ENCODE measurements around the gene NSDHL.

The NSDHL gene

DNA sequence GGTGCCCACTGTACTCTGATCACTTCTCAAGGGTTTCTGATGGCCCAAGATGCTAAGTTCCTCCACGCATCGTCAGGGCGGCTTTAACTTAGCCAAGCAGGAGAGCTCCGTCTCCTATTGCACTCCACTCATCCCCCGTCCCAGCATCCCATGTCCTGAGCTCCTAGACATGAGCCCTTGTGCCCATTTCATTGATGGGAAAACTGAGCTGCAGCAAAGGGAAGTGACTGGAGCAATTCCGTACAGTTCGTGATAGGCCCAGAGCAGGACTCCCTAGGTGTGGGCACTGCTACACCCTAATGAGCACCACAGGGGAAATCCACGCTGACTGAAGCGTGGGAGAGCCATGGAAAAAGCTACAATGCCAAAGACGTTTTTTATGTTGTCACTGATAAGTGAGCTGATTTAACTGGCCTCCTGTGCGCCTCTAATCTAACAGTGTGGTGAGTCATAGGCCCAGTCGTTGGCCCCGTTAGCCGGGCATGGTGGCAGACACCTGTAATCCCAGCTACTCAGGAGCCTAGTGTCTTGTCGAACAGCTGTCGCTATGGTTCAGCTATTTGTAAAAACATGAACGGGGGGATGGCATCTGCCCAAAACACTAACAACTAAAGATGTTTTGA lies 14.9 kb downstream of the NSDHL start:
- DNase-seq = no peak

DNA sequence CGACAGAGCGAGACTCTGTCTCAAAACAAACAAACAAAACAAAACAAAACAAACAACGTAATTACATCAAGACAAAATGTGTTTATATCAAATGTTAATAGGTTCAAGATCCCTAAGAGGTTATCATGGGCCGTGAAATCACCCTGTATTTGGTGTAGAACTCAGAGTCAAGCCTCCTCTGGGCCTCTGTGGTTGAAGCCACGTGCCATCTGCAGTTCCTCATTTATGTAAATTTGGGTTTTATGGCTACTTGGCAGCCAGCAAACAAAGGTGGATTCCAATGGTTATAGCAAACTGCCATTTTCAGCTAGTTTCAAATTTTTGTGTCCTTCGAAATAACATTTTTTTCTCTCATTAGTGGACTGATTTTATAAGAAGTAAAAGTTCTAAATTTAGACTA lies 16.4 kb downstream of the NSDHL start:
- DNase-seq = no peak

DNA sequence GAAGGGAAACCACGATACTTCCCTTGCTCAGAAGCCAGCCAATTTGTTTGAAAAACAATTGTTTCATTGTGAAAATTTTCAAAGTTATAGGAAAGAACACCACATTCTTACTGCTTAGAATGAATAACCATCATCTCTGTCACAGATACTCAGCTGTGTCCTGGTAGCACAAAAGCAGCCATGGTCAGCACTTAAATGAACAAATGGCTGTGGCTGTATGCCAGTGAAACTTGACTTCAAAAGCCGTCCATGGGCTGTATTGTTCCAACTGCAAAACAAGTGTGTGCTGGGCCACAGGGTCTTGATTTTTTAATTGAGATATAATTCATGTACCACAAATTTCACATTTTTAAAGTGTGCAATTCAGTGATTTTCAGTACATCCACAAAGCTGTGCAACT lies 19.6 kb downstream of the NSDHL start:
- no peak for DNase-seq

DNA sequence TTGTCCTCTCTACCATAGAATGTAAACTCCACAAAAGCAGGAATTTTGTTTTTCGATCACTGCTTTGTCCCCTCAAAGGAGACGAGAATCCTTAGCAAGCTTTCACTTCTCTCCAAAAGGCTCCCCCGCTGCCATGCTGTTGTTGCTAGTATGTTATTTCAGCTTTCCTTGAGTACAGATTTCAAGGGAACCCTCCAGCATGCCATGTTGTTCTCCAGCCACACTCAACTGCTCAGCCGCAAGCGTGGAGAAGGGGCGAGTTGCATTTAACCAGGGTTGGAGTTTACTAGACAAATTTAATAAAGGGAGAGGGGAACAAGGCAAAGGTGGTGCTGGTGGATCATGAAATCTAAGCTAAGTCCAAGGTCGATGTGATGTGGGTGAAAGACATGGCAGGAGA lies 23.1 kb downstream of the NSDHL start:
- DNase-seq = no peak

DNA sequence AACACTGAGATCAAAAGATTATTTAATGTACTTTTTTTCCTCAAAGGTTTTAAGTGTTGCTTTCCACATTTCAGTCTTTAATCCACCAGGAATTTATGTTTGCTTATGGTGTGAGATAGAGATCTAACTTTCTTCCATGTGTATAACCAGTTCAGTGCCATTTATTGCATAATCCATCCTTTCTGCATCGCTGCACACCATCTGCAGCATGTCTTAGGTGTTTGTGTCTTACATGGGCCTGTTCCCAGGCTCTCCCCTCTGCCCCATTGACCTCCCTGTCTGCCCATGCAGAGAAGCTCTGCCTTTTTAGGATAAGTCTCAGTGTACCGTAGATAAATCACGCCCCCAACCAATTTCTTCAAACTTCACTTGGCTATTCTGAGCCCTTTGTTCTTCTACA lies 30.3 kb downstream of the NSDHL start:
- no peak for DNase-seq

DNA sequence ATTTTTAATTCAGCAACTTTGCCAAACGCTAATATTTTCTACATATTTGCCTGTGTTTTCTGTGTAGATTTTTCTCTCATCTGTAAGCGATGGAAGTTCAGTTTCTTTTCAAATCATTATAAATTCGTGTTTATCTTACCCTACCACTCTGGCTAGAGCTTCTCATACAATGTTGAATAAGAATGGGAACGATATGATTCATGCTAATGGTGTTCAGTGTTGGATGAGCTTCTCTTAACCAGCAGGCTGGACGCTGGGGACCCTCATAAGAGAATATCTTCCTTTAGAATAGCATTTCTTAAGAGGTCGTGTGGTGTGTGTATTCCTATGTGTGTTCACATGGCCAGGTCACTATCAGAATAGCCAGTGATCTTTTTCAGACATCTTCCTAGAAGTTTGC lies 31.0 kb downstream of the NSDHL start:
- DNase-seq = no peak

DNA sequence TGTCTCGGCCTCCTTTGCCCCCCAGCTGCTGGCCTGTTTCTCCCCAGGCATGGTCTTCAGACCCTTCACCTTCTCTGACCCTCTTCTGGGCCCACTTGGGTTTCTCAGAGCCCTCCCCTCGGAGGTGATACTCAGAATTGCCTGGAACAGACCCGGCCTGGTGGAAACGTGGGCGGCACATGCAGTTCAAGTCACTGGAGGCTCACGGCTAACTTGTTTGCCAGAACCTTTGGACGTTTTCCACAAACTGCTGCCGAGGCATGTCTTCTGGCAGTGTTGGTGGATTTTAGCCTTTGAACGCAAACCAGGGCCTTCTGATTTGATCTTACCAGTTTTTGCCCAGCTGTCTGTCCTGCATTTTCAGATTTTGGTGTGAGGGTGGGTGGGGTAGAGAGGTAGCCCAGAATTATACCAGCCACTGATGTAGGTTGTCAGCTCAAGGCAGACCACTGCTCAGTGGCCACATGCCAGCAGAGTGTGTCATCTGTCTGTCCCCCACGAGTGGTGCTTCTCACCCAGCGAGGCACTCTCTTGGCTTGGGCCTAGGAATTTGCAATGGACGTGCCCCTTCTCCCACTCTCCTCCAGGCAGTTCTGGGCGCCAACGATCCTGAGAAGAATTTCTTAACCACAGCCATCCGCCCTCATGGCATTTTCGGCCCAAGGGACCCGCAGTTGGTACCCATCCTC lies 34.5 kb downstream of the NSDHL start:
- DNase-seq = no peak

DNA sequence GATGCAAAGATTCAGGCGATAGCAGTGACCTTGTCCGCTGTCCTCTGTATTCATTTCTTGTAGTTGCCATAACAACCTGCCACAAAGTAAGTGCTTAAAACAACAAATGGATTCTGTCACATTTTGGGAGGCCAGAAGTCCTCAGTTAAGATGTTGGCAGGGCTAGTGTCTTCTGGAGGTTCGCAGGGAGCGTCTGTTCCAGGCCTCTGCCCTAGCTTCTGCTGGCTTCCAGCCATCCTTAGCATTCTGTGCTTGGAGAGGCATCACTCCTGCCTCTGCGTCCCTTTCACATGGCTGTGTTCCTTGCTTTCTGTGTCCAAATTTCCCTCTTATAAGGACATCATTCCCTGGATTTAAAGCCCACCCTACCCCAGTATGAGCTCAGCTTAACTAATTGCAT lies 35.5 kb downstream of the NSDHL start:
- no peak for DNase-seq

DNA sequence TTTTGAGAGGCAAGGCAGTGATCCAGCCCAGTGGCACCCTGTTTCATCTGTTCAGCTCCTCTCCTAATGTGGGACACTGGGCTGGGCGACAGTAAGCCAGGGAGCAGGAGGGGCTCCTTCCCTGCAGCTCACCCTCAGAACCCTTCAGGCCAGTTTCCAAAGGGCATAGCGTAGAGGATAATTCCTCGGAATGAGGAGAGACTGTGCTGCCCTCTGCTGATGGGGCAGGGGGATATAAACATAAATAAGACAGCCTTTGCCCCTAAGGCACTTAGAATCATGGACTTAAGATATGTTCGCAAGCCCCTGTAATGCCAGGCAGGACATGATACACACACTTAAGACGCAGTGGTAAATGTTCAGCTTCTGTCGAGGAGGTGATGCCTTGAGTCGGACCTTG lies 39.1 kb downstream of the NSDHL start:
- no peak for DNase-seq

DNA sequence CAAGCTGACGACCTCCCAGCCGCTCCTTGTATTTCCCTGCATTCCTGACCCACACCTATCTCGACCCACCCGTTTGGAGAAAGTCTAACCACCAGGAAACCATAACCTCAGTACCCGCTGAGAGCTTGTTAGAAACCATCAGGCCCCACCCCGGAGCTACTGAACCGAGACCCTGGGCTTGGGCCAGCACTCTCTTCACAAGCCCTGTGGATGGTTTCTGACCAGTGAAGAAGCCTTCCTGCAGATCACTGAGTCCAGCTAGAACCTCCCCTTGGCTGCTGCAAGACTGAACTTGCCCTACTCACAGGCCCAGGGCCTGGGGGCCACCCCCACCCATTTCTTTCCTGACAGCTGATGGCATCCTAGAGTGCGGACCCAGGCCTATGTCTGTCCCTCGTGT lies 40.4 kb downstream of the NSDHL start:
- DNase-seq = no peak

DNA sequence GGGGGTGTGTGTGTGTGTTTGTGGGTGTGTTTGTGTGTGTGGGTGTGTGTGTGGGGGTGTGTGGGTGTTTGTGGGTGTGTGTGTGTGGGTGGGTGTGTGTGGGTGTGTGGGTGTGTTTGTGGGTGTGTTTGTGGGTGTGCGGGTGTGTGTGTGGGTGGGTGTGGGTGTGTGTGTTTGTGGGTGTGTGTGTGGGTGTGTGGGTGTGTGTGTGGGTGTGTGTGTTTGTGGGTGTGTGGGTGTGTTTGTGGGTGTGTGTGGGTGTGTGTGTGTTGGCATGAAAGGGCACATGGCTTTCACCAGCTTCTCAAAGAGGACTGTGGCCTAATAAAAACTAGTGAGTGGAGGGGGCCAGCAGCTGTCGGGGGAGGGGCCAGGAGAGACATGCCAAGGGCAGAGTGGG lies 41.7 kb downstream of the NSDHL start:
- DNase-seq = no peak

DNA sequence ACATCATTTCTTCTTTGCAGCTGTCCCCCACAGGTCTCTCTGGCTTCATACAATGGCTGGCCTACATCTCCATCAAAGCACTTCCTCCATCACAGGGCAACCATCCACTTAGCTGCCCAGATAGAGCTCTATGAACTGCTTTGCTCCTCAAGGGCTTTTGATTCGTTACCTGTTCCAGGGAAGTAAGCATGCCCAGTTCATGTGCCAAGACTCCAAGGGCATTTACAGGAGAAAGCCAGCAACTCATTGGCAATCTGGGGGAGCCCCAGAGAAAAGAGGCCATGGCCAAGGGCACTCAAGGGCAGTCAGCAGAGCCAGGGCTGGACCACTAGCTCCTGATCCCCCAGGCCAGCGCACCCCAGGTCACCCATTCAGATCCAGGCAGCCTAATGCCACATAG lies 42.5 kb downstream of the NSDHL start:
- DNase-seq = no peak

DNA sequence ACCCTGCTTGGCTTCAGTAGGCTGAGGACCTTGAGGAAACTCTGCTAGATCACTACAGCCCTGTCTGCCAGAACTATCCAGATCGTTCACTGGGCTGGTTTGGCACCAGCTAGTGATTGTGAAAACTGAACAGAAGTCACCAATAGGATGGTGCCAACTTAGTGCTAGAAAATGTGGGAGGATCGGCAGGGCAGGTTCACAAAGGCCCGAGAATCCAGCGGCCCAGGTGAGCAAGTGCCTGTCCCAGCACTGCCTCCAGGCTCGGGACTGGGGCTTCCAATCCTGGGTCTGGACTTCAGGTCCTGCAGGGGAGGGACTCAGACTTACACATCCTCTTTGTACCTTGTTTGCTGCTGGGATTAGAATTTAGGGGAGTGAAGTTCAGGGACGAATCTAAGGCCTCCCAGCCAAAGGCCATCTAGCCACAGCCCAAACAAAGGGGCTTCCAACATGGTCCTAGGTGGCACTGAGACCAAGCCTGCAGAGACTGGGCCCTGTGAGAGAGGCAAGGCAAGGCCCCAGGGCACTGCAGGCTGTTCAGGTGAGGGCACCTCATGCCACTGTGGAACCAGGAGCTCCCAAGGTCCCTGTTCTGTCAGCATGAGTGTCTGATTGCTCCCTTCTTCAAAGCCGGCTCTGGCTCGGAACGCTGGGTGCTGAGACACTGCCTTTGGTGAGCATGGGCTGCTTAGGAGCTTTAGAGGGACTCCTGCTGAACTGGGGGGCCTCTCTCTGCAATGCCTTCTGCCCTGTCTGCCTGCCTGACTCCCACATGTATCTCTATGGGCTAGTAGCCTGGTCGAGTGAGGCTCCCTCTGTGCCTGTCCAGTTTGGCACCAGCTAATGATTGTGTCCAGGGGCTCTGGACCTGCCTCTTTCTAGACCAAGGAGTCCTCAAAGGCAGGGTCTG lies 46.3 kb downstream of the NSDHL start:
- DNase-seq = no peak

DNA sequence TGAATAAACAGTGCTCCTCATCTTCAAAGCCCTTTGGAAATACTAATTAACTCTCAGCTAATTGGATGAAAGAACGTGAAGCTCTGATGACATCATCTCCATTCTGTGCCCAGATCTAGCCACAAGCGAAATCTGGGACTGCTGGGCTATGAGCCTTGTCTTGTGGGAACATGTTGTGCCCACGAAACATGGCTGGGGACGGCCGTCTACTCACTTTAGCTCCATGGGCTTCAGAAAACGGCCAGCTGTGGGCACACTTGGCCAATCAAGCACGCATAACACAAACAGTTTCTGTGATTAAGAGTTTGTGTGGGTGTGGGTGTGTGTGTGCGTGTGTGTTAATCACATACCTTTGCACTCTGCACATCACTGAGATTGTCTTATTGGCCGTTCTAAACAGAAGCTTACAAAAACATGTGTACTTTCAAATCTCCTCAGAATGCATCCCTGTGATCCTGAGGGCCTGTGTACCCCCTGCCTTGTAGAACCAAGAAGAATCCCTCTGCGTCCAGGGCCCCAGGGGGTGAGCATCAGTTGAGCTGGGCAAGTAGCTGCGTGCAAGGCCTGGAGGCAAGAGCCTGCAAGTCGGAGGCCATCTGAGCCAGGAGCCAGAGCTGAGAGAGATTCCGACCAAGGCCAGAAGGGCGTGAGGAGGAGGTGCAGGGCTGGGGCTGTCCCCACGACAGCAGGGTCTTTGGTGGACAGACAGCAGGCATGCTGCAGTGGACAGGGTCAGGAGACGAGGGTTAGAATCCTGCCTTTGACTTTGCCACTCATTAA lies 48.3 kb downstream of the NSDHL start:
- DNase-seq = no peak

DNA sequence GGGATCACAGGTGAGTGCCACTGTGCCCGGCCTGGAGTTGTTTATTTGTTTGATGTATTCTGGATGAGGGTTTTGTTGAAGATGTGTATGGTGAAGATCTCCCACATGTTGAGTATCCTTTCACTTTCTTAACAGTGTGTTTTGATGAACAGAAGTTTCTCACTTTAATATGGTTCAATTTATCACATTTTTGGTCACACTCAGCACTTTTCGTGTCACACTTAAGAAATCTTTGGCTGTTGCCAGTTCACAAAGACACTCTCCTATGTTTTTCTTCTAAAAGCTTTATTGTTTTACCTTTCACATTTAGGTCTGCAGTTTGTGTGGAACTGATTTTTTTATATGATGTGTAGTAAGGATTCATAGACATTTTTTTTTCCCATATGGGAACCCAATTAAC lies 50.4 kb downstream of the NSDHL start:
- DNase-seq = no peak

DNA sequence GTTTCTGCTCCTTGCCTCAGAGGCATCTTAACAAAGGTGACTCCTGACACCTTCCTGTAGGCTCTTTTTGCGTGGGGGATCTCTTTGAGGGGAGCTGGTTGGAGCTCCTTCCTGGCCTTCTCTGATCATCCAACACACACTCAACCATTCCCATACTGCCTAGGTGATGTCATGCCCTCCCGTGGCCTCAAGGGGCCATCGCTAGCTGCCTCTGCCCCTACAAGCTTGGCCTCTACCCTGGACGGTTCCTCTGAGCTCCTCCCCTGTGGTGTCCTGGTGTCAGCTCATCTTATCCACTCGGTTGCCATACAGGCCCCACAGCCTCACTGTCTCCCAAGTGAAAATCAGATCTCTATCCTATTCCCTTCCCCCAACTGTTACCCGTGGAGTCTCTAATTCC lies 53.3 kb downstream of the NSDHL start:
- no peak for DNase-seq

DNA sequence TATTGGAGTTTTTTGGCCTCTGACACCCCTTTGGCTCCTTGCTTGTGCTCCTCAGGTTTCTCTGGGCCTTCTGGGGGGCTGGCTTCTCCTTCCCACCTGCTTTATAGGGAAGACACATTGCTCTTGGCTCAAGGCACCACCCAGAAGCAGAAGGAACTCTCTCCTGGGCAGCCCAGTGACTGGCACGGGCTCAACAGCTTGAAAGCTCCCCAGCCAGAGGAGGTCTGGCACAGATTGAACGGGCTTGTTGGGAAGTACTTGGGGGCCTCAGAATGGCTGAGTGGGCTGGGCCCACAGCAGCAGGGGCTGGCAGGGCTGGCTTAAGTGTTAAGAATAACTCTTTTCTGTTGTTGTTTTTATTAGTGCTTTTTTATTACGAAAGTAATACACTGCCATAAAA lies 55.9 kb downstream of the NSDHL start:
- no peak for DNase-seq

DNA sequence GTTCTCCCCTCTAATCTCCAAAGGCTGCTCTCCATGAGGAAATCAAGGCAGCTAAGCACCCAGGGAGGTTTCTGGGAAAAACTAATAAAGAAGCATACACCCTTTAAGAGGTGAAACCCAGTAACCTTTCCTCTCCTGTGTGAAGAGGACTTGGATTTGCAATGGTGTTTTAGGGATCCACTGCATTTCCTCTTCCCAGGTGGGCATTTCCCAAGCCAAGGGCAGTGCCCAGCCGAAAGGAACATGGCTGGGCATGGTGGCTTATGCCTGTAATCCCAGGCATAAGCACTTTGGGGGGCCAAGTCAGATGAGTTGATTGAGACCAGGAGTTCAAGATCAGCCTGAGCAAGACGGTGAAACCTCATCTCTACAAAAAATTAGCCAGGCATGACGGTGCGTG lies 61.6 kb downstream of the NSDHL start:
- no peak for DNase-seq

DNA sequence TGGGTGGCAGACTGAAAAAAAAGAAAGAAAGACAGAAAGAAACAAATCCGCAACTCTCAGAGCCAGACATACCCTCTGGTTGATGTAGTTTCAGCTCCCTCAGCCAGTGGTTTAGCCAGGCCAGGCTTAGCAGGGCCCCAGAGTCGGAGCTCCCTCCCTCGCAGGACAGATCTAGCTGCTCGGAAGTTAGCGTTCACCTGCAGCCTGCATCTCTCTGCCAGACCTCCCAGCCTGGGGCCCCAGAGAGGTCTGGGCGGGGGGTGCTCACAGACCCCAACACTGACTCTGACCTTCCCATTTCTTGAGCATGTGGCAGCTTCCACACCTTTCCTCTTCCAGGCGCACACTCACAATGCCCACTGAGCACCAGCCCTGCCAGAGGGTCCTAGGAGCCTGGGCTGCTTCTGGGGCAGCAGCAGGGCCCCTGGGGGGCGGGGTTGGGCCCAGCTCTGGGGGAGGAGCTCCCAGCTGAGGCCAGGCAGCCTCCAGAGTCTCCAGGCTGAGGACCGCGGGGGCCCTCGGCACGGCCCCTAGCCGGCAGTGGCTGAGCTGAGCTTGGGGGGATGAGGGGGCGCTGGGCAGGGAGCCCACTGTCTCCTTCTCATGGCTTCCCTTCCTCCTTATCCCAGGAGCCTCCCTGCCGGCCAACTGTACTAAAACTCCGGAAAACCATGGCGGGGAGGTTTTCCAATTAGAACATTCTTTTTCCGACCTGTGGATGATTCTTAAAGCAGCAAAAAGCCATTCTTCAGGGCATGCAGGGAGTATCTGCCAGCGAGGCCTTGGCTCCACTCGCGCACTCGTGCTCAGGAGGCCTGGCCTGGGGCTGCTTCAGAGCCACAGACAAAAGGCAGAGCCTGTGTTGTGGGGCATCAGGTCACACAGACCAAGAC lies 62.4 kb downstream of the NSDHL start:
- no peak for DNase-seq

DNA sequence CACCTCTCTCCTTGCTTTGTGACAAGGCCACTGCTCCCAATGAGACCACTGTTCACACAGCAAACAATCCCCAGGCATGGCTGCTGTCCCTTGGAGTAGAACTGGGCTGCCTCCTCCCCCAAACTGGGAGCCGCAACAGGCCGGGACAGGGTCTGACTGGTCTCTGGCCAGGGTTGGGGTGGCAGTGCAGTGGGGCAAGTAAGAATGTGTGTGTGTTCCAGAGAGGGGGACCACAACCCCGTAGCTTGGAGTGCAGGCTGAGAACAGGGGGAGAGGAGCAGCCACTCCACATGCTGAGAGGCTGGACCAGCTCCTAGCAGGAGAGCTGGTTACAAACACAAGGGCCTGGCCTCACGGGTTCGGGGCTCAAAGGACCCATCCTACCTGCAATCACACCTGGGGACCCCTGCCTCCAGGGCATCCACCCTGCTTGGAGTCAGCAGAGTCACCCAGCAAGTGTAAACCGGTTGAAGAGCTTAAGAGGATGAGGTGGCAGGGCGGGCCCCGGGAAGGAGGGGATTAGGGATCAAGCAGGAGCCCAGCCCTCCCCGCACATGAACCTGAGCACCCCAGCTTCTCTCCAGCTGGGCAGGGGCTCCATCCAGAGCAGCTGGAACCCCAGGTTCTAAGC lies 63.2 kb downstream of the NSDHL start:
- DNase-seq = no peak

DNA sequence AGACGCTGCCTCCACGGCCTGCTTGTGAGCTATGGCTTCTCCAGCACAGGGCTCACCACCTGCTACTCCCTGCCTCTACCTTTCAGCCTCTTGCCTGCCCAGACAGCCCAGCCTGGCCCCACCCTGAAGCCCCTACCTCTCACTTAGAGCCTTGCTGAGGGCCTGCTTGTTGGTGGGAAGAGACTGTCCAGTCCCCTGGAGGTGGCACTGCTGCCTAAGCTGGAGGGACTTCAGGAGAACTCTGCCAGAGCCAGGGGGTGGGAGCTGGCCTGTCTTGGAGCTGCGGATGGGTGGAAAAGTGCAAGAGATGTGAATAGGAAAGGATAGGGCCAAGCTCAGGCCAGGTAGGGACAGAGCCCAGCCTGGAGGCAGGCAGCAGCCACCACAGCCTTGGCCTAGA lies 64.3 kb downstream of the NSDHL start:
- no peak for DNase-seq
